ENCODE data around the gene FATE1. TPM values are rescaled to one million over a fixed set of nuclear protein-coding genes. Genes with fewer than 3 reads are reported as not detected.
"Not testable (repeated sequence)": the region's sequence is repeated elsewhere in the genome, so short reads cannot be mapped to it uniquely, and the experiment has no call there.

The FATE1 gene
- not detected in 2 replicates for total RNA-seq

DNA sequence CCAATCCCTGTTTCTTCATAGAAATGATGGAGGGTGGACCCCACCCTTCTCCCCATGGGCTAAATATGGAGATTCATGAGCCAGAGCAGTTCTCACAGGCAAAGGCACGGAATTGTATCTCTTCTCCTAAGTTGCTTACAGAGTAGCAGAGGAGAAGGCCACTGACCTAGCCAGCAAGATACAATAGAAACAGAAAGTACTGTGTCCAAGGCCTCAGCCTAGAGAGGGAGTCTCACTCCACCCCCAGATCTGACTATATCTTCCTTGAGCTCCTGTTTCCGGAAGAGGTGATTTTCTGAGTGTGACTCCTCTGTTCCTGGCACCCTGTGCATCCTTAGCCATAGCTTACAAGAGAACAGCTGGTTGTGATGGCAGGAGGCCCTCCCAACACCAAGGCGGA lies at the start of gene FATE1:
Gene FATE1, plus strand, starts transcription at position 284 of the 400 bp plus-strand sequence. Its CDS starts 85 bp downstream, at position 369.
- DNase-seq (ENCODE audit: low spot score): no peak
- Mint-ChIP-seq H3K27ac (no peak within 1 kb of the TSS), H3K36me3 (ENCODE audit: low read depth) (no peaks in the 10 kb centered on the region), H3K4me1 (ENCODE audit: low read depth) (no peaks in the 10 kb centered on the region), H3K27me3 (ENCODE audit: low read depth) (no peaks in the 10 kb centered on the region), H3K9me3 (no peaks in the 10 kb centered on the region), H3K4me3 (ENCODE audit: low read depth) (no peak within 1 kb of the TSS)
- intact Hi-C loops (cut with micrococcal nuclease): no loop called here

- H3K4me3 Mint-ChIP-seq (ENCODE audit: low read depth): no peak overlapping the region
- H3K27me3 Mint-ChIP-seq (ENCODE audit: low read depth): no peaks in the 10 kb centered on the region
- DNase-seq (ENCODE audit: low spot score): no peak
- H3K4me1 Mint-ChIP-seq (ENCODE audit: low read depth): no peaks in the 10 kb centered on the region
- H3K9me3 Mint-ChIP-seq: no peaks in the 10 kb centered on the region
- no peak overlapping the region for H3K27ac Mint-ChIP-seq
- intact Hi-C loops (cut with micrococcal nuclease): no loop called here
- H3K36me3 Mint-ChIP-seq (ENCODE audit: low read depth): no peaks in the 10 kb centered on the region
Measured at GRCh38 chrX:151675121-151675746, 40.6 kb upstream of the FATE1 start.

GRCh38 chrX:151676196-151676595 lies 39.6 kb upstream of the FATE1 start:
- no peaks in the 10 kb centered on the region for H3K36me3 Mint-ChIP-seq (ENCODE audit: low read depth)
- no peaks in the 10 kb centered on the region for H3K9me3 Mint-ChIP-seq
- no peaks in the 10 kb centered on the region for H3K4me1 Mint-ChIP-seq (ENCODE audit: low read depth)
- DNase-seq (ENCODE audit: low spot score): no peak
- intact Hi-C loops (cut with micrococcal nuclease): no loop called here
- H3K4me3 Mint-ChIP-seq (ENCODE audit: low read depth): no peak overlapping the region
- H3K27me3 Mint-ChIP-seq (ENCODE audit: low read depth): no peaks in the 10 kb centered on the region
- H3K27ac Mint-ChIP-seq: no peak overlapping the region

DNA sequence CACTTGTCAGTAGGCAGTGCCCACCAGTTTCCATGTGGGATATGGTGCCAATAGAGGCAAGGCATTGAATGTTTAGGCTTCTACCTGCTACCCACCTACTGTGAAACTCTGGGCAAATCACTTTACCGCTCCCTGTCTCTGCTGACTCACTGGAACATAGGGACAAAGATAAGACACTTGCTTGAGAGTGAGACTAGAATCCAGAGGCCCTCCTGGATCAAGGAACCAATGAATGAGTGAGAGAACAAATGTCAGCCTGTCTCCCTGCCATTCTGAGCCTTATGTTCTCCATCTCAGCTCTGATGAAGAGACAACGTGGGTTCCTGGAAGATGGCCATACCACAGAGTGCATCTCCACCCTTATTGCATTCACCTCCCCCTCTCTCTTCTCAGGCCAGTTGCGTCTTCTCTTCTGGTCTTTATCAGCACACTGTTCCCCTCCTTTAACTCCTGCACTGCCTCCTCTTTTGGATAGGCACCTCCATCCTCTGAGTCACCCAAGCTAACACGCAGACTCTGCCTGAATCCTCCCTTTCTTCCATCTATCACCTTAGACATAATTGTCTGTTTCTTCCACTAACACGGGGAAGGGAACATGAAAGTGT lies 35.9 kb upstream of the FATE1 start:
- Mint-ChIP-seq H3K27ac (no peak overlapping the region), H3K36me3 (ENCODE audit: low read depth) (no peaks in the 10 kb centered on the region), H3K4me1 (ENCODE audit: low read depth) (no peaks in the 10 kb centered on the region), H3K4me3 (ENCODE audit: low read depth) (no peak overlapping the region), H3K27me3 (ENCODE audit: low read depth) (peaks cover 7% of the 10 kb centered on the region), H3K9me3 (no peaks in the 10 kb centered on the region)
- intact Hi-C loops (cut with micrococcal nuclease): loop anchor here (2.0 kb wide), 2 partner anchors 173 to 527 kb away; no protein-coding TSS in a partner anchor
- DNase-seq (ENCODE audit: low spot score): no peak

DNA sequence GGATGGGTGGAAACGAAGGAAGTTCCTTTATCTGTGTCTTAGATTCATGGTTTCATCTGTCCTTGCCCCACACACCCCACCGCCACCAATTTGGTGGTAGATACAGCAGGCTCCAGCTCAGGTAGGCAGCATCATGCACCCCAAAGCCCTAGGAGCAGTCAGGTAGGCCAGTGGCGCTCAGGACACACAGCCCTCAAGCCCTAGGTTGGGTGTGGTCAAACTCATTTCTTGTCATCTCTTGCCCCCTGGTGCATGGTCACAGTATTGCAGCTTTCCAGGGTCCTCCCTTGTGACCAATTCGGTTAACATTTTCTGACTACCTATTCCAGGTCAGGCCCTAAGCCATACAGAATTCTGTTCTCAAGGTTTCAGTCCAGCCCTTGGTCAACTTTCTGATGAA lies 35.0 kb upstream of the FATE1 start:
- Mint-ChIP-seq H3K36me3 (ENCODE audit: low read depth) (no peaks in the 10 kb centered on the region), H3K4me3 (ENCODE audit: low read depth) (no peak overlapping the region), H3K27me3 (ENCODE audit: low read depth) (peaks cover 9% of the 10 kb centered on the region), H3K27ac (no peak overlapping the region), H3K4me1 (ENCODE audit: low read depth) (no peaks in the 10 kb centered on the region), H3K9me3 (no peaks in the 10 kb centered on the region)
- DNase-seq (ENCODE audit: low spot score): peak; percentile 16
- intact Hi-C loops (cut with micrococcal nuclease): loop anchor here (2.0 kb wide), 2 partner anchors 174 to 528 kb away; no protein-coding TSS in a partner anchor

DNA sequence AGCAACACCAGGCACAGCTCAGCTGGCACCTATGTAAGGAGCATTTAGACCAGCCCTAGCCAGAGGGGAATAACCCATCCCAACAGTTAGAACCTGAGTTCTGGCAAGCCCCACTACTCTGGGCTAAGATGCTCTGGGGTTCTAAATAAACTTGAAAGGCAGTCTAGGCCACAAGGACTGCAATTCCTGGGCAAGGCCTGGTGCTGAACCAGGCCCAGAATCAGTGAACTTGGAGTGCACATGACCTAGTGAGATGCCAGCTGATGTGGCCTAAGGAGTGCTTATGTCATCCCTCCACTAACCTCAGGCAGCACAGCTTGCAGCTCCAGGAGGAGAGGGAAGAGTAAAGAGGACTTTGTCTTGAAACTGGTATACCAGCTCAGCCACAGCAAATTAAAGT lies 28.2 kb upstream of the FATE1 start:
- Mint-ChIP-seq H3K27me3 (ENCODE audit: low read depth) (peaks cover 9% of the 10 kb centered on the region), H3K27ac (no peak overlapping the region), H3K9me3 (no peaks in the 10 kb centered on the region), H3K36me3 (ENCODE audit: low read depth) (no peaks in the 10 kb centered on the region), H3K4me3 (ENCODE audit: low read depth) (no peak overlapping the region), H3K4me1 (ENCODE audit: low read depth) (no peaks in the 10 kb centered on the region)
- DNase-seq (ENCODE audit: low spot score): no peak
- intact Hi-C loops (cut with micrococcal nuclease): no loop called here

- H3K27ac Mint-ChIP-seq: no peak overlapping the region
- H3K9me3 Mint-ChIP-seq: no peaks in the 10 kb centered on the region
- H3K27me3 Mint-ChIP-seq (ENCODE audit: low read depth): peaks cover 4% of the 10 kb centered on the region
- no peaks in the 10 kb centered on the region for H3K4me1 Mint-ChIP-seq (ENCODE audit: low read depth)
- no peak overlapping the region for H3K4me3 Mint-ChIP-seq (ENCODE audit: low read depth)
- DNase-seq (ENCODE audit: low spot score): no peak
- H3K36me3 Mint-ChIP-seq (ENCODE audit: low read depth): no peaks in the 10 kb centered on the region
- intact Hi-C loops (cut with micrococcal nuclease): no loop called here
Measured at GRCh38 chrX:151688695-151689094, 27.1 kb upstream of the FATE1 start.

- Mint-ChIP-seq H3K4me3 (ENCODE audit: low read depth) (no peak overlapping the region), H3K27ac (no peak overlapping the region), H3K4me1 (ENCODE audit: low read depth) (no peaks in the 10 kb centered on the region), H3K9me3 (no peaks in the 10 kb centered on the region), H3K36me3 (ENCODE audit: low read depth) (no peaks in the 10 kb centered on the region), H3K27me3 (ENCODE audit: low read depth) (peaks cover 7% of the 10 kb centered on the region)
- intact Hi-C loops (cut with micrococcal nuclease): no loop called here
- DNase-seq (ENCODE audit: low spot score): no peak
Measured at GRCh38 chrX:151692825-151693224, 23.0 kb upstream of the FATE1 start.

DNA sequence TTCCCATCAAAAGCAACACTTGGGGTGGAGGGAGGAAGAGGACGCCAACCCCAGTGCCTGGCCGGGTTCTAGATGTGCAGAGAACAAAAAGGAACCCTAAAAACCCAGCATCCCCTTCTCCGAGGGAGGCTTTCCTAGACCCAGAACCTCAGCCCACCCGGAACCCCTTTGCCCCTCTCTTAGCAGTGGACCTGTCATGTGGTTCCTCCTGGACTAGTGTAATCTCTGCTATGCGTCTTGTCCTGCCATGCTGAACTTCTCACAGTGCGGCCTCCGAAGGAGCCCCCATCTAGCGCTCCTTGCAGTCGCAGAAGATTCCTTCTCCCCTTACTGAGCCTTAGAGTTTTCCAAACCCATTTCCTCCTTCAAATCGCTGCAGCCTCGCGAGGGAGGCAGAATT lies 21.7 kb upstream of the FATE1 start:
- Mint-ChIP-seq H3K4me3 (ENCODE audit: low read depth) (no peak overlapping the region), H3K27ac (no peak overlapping the region), H3K36me3 (ENCODE audit: low read depth) (no peaks in the 10 kb centered on the region), H3K4me1 (ENCODE audit: low read depth) (no peaks in the 10 kb centered on the region), H3K27me3 (ENCODE audit: low read depth) (peaks cover 7% of the 10 kb centered on the region), H3K9me3 (no peaks in the 10 kb centered on the region)
- intact Hi-C loops (cut with micrococcal nuclease): no loop called here
- no peak for DNase-seq (ENCODE audit: low spot score)

GRCh38 chrX:151694661-151695582 lies 20.9 kb upstream of the FATE1 start, which contains the start of gene PRRG3:
Gene PRRG3 (plus strand): TSS chrX:151695458. CDS start chrX:151698815, 3,357 bp downstream.
- Mint-ChIP-seq H3K27me3 (ENCODE audit: low read depth) (peaks cover 7% of the 10 kb centered on the region), H3K36me3 (ENCODE audit: low read depth) (no peaks in the 10 kb centered on the region), H3K4me3 (ENCODE audit: low read depth) (no peak within 1 kb of the TSS), H3K4me1 (ENCODE audit: low read depth) (no peaks in the 10 kb centered on the region), H3K9me3 (no peaks in the 10 kb centered on the region), H3K27ac (no peak within 1 kb of the TSS)
- intact Hi-C loops (cut with micrococcal nuclease): loop anchor here (5.0 kb wide), 1 partner anchor 923 kb away; no protein-coding TSS in a partner anchor
- no peak for DNase-seq (ENCODE audit: low spot score)

- no peaks in the 10 kb centered on the region for H3K4me1 Mint-ChIP-seq (ENCODE audit: low read depth)
Measured at GRCh38 chrX:151695583-151696340, 20.1 kb upstream of the FATE1 start.

GRCh38 chrX:151697082-151697481 lies 18.8 kb upstream of the FATE1 start:
- not testable (repeated sequence) for H3K36me3 Mint-ChIP-seq (ENCODE audit: low read depth); H3K4me3 Mint-ChIP-seq (ENCODE audit: low read depth); H3K27me3 Mint-ChIP-seq (ENCODE audit: low read depth); H3K27ac Mint-ChIP-seq; H3K4me1 Mint-ChIP-seq (ENCODE audit: low read depth); DNase-seq (ENCODE audit: low spot score); H3K9me3 Mint-ChIP-seq
- intact Hi-C loops (cut with micrococcal nuclease): loop anchor here (5.0 kb wide), 1 partner anchor 925 kb away; no protein-coding TSS in a partner anchor

More at GRCh38 chrX:151695583-151696340, 20.1 kb upstream of the FATE1 start:
- Mint-ChIP-seq H3K36me3 (ENCODE audit: low read depth) (no peaks in the 10 kb centered on the region), H3K9me3 (no peaks in the 10 kb centered on the region), H3K27me3 (ENCODE audit: low read depth) (peaks cover 7% of the 10 kb centered on the region), H3K4me3 (ENCODE audit: low read depth) (no peak overlapping the region), H3K27ac (no peak overlapping the region)
- intact Hi-C loops (cut with micrococcal nuclease): loop anchor here (5.0 kb wide), 1 partner anchor 923 kb away; no protein-coding TSS in a partner anchor
- DNase-seq (ENCODE audit: low spot score): no peak
